Body of pancreas (tissue), 4 donors: ENCODE measurements around the gene DLG2. TPM values are rescaled to one million over a fixed set of nuclear protein-coding genes. Genes with fewer than 3 reads are reported as not detected.
"Not testable (repeated sequence)": the region's sequence is repeated elsewhere in the genome, so short reads cannot be mapped to it uniquely, and the experiment has no call there.

Experiments used
- ATAC-seq: fragments of 150-250 bp; one replicate; pipeline ENCODE4 v1.9.1; 2016
- DNase-seq, 4 donors: peaks; one replicate each; pipeline ENCODE4 v3.0.0-alpha.2; 2019
- H3K27ac ChIP-seq, 4 donors: fragments of 200-600 bp; sonication (generic); 1 replicate in 3 of 4; 2 replicates in 1 of 4; pipeline versions ENCODE4 v1.5.1 to v1.6.1; 2016 to 2019; ENCODE audit warnings: mild to moderate bottlenecking in 1 of 4, mixed read lengths in 1 of 4, moderate library complexity in 1 of 4
- H3K27me3 ChIP-seq, 2 donors: fragments of 200-600 bp; sonication (generic); one replicate each; pipeline ENCODE4 v1.6.0; 2016; ENCODE audit warnings: mild to moderate bottlenecking in 1 of 2
- H3K36me3 ChIP-seq, 2 donors: fragments of 200-600 bp; sonication (generic); replicated peaks in 1 of 2; 2 replicates each; pipeline ENCODE4 v1.5.1; 2016; ENCODE audit warnings: low read depth in 2 of 2; ENCODE audit not compliant: insufficient read depth in 1 of 2
- H3K4me1 ChIP-seq: fragments of 200-600 bp; sonication (generic); one replicate; pipeline ENCODE4 v1.6.0; 2016
- H3K4me3 ChIP-seq, 2 donors: fragments of 200-600 bp; sonication (generic); 1 replicate in 1 of 2; 2 replicates in 1 of 2; pipeline ENCODE4 v1.5.1; 2016 to 2019
- H3K9me3 ChIP-seq, 3 donors: fragments of 200-600 bp; sonication (generic); 1 replicate in 2 of 3; 2 replicates in 1 of 3; pipeline ENCODE4 v1.5.1; 2016
- CTCF ChIP-seq, 7 experiments: fragments of 450-650 bp in 4 of 7; fragments of 200-600 bp in 3 of 7; sonication (generic) in 3 of 7; IDR thresholded peaks; one replicate each; pipeline ENCODE4 v1.5.1; 2016 to 2019; ENCODE audit warnings: antibody characterized with exemption in 7 of 7
- POLR2A ChIP-seq, 3 donors: fragments of 450-650 bp; IDR thresholded peaks; one replicate each; pipeline ENCODE4 v1.6.1; 2016; ENCODE audit warnings: antibody characterized with exemption in 3 of 3, mild to moderate bottlenecking in 2 of 3
- WGBS, 2 donors: methylation state at CpG; one replicate each; pipeline ENCODE4 v1.1.5; 2017; 5-methylcytosine and 5-hydroxymethylcytosine counted together
- intact Hi-C: fragments of 100-400 bp; cut with DNase I; formaldehyde crosslinking; loops from one replicate; pipeline ENCODE4 v1.15.1; 2023
- total RNA-seq, 2 donors: library from RNA; depleted of rRNA; stranded (reverse); fragments of >200 nt; gene quantifications; one replicate each; pipeline ENCODE4 v1.1.0, GENCODE V29; 2016

Gene DLG2
- total RNA-seq, 2 donors from 2014 or later, result 6.0 to 13.2 TPM

GRCh38 chr11:84794663-84795443 lies 832.3 kb downstream of the DLG2 start:
- Histone ChIP-seq H3K4me3 (no peak overlapping the region), H3K27ac (no peak overlapping the region), H3K4me1 (no peaks in the 10 kb centered on the region), H3K36me3 (no peaks in the 10 kb centered on the region), H3K9me3 (no peaks in the 10 kb centered on the region), H3K27me3 (no peaks in the 10 kb centered on the region)
- TF ChIP-seq POLR2A (IDR thresholded peaks at IDR 0.05) (no peak), CTCF (IDR thresholded peaks at IDR 0.05) (no peak)
- DNase-seq, result no peak
- intact Hi-C loops, result no loop called here
- ATAC-seq, result no peak
- WGBS, 2 donors, result 75 to 80% methylated on average over 4 to 10 of the region's 10 CpGs

- no peaks in the 10 kb centered on the region for H3K9me3 ChIP-seq
- TF ChIP-seq POLR2A (IDR thresholded peaks at IDR 0.05) (no peak), CTCF (IDR thresholded peaks at IDR 0.05) (no peak)
- ATAC-seq, result no peak
- H3K27me3 ChIP-seq, result no peaks in the 10 kb centered on the region
- no peaks in the 10 kb centered on the region for H3K36me3 ChIP-seq
- DNase-seq, result no peak
- no peaks in the 10 kb centered on the region for H3K4me1 ChIP-seq
- H3K4me3 ChIP-seq, result no peak overlapping the region
- intact Hi-C loops, result no loop called here
- no peak overlapping the region for H3K27ac ChIP-seq
- 70 to 83% methylated on average over 2 of the region's 2 CpGs for WGBS, 2 donors
Measured at GRCh38 chr11:84793318-84793717, 833.8 kb downstream of the DLG2 start.

GRCh38 chr11:84790849-84791427 lies 836.2 kb downstream of the DLG2 start:
- DNase-seq (no peak), ATAC-seq (no peak)
- Histone ChIP-seq H3K27me3 (no peaks in the 10 kb centered on the region), H3K9me3 (no peaks in the 10 kb centered on the region), H3K4me3 (no peak overlapping the region), H3K4me1 (no peaks in the 10 kb centered on the region), H3K36me3 (no peaks in the 10 kb centered on the region), H3K27ac (no peak overlapping the region)
- WGBS, 2 donors, result 54 to 65% methylated on average over 4 of the region's 4 CpGs
- TF ChIP-seq CTCF (IDR thresholded peaks at IDR 0.05) (no peak), POLR2A (IDR thresholded peaks at IDR 0.05) (no peak)
- intact Hi-C loops, result no loop called here

GRCh38 chr11:84788220-84788619 lies 838.9 kb downstream of the DLG2 start:
- no peak overlapping the region for H3K4me3 ChIP-seq
- DNase-seq (no peak), ATAC-seq (no peak)
- H3K4me1 ChIP-seq, result no peaks in the 10 kb centered on the region
- intact Hi-C loops, result no loop called here
- H3K27me3 ChIP-seq, result no peaks in the 10 kb centered on the region
- TF ChIP-seq CTCF (IDR thresholded peaks at IDR 0.05), result no peak
- H3K36me3 ChIP-seq, result no peaks in the 10 kb centered on the region
- no peak overlapping the region for H3K27ac ChIP-seq
- H3K9me3 ChIP-seq, result no peaks in the 10 kb centered on the region
- 57 to 63% methylated on average over 4 of the region's 4 CpGs for WGBS, 2 donors

GRCh38 chr11:84784158-84784557 lies 843.0 kb downstream of the DLG2 start:
- intact Hi-C loops, H3K27ac ChIP-seq, DNase-seq, H3K36me3 ChIP-seq, H3K4me3 ChIP-seq, H3K27me3 ChIP-seq, H3K9me3 ChIP-seq, ATAC-seq, H3K4me1 ChIP-seq: not testable (repeated sequence)
- 80 to 95% methylated on average over 4 of the region's 4 CpGs for WGBS, 2 donors
